Measurements from ENCODE around the gene HNRNPAB.

- TF ChIP-seq CTCF (IDR thresholded peaks at IDR 0.05; ENCODE audit: insufficient read depth, low read depth, low read length) = no peak
- no peak for TF ChIP-seq EZH2 (IDR thresholded peaks at IDR 0.05; ENCODE audit: insufficient read depth, low read length)
Measured at GRCh38 chr5:178193251-178193809, 11.0 kb upstream of the HNRNPAB start.
